GM18861 (cell line): ENCODE measurements around the gene AGT.
"Not testable (repeated sequence)": the region's sequence is repeated elsewhere in the genome, so short reads cannot be mapped to it uniquely, and the experiment has no call there.

Experiments used
- ATAC-seq: cut with Tn5 transposase; IDR thresholded peaks from one replicate; pipeline ENCODE4 v1.9.1; 2021; ENCODE audit not compliant: unreplicated experiment

The AGT gene

GRCh38 chr1:230707732-230708630, 5.9 kb downstream of the AGT start:
- no peak for ATAC-seq

GRCh38 chr1:230706887-230707731, 6.8 kb downstream of the AGT start:
- ATAC-seq, result no peak

GRCh38 chr1:230706020-230706699, 7.8 kb downstream of the AGT start:
- ATAC-seq, result no peak

GRCh38 chr1:230705289-230706019, 8.5 kb downstream of the AGT start:
- ATAC-seq, result no peak

- ATAC-seq, result no peak
Measured at GRCh38 chr1:230704830-230705229, 9.1 kb downstream of the AGT start.

GRCh38 chr1:230703679-230704385, 10.1 kb downstream of the AGT start:
- no peak for ATAC-seq

GRCh38 chr1:230702934-230703678, 10.8 kb downstream of the AGT start:
- no peak for ATAC-seq

- ATAC-seq, result no peak
Measured at GRCh38 chr1:230701895-230702768, 11.8 kb downstream of the AGT start.

GRCh38 chr1:230701434-230701833, 12.5 kb downstream of the AGT start:
- no peak for ATAC-seq

GRCh38 chr1:230700132-230700531, 13.8 kb downstream of the AGT start:
- no peak for ATAC-seq

- no peak for ATAC-seq
Measured at GRCh38 chr1:230699716-230700115, 14.2 kb downstream of the AGT start.

- ATAC-seq, result not testable (repeated sequence)
Measured at GRCh38 chr1:230698964-230699363, 15.0 kb downstream of the AGT start.

- ATAC-seq, result no peak
Measured at GRCh38 chr1:230698130-230698529, 15.8 kb downstream of the AGT start.

- no peak for ATAC-seq
Measured at GRCh38 chr1:230696722-230697437, 17.0 kb downstream of the AGT start.

- no peak for ATAC-seq
Measured at GRCh38 chr1:230696218-230696617, 17.7 kb downstream of the AGT start.

GRCh38 chr1:230694991-230695390, 18.9 kb downstream of the AGT start:
- no peak for ATAC-seq

GRCh38 chr1:230694464-230694863, 19.5 kb downstream of the AGT start:
- no peak for ATAC-seq

GRCh38 chr1:230693777-230694176, 20.1 kb downstream of the AGT start:
- ATAC-seq, result no peak
